NT2/D1 (cell line): ENCODE data around the gene ISYNA1.

Experiments
- SUZ12 ChIP-seq: IDR thresholded peaks from 2 replicates; pipeline ENCODE4 v1.6.1; 2011; ENCODE audit not compliant: insufficient read length, insufficient read depth; ENCODE audit errors: extremely low read depth
- YY1 ChIP-seq: IDR thresholded peaks from 2 replicates; pipeline ENCODE4 v1.6.1; 2011; ENCODE audit not compliant: insufficient read length, insufficient read depth
- ZNF274 ChIP-seq: IDR thresholded peaks from 2 replicates; pipeline ENCODE4 v1.6.1; 2011; ENCODE audit warnings: mild to moderate bottlenecking, low read depth, low read length

DNA sequence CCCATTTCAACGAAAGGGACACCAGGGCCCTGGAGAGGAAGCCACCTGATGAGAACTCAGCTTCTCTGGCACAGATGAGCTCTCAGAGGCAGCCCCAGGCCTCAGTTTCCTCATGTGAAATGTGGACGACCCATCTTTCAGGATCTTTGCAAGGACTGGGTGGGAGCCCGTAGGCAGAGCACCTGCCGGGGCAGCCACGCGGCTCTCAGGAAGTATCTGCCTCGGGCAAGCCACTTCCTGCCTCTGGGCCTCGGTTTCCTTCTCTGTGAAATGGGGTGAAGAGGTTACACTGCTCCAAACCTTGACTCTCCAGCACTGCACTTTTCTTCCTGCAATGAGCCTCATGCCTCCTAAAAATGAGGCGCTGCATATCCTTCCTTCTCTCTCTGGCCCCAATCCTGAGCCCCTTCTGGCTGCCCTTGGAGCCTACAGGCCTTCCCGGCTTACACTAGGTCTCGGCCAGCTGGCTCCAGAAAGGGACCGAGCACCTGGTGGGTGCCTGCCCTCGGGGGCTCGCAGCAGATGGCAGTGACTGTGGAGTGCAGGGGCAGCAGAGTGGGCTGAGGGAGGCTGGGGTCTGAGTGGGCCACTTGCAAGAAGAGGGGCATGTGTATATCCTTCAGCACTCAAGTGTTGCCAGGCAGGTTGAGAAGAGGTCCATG, 15.3 kb downstream of the ISYNA1 start:
- no peak for TF ChIP-seq SUZ12
- TF ChIP-seq ZNF274 = no peak
- no peak for TF ChIP-seq YY1
